Measurements from ENCODE around the gene SGMS1.

- TF ChIP-seq, protein P1, sequence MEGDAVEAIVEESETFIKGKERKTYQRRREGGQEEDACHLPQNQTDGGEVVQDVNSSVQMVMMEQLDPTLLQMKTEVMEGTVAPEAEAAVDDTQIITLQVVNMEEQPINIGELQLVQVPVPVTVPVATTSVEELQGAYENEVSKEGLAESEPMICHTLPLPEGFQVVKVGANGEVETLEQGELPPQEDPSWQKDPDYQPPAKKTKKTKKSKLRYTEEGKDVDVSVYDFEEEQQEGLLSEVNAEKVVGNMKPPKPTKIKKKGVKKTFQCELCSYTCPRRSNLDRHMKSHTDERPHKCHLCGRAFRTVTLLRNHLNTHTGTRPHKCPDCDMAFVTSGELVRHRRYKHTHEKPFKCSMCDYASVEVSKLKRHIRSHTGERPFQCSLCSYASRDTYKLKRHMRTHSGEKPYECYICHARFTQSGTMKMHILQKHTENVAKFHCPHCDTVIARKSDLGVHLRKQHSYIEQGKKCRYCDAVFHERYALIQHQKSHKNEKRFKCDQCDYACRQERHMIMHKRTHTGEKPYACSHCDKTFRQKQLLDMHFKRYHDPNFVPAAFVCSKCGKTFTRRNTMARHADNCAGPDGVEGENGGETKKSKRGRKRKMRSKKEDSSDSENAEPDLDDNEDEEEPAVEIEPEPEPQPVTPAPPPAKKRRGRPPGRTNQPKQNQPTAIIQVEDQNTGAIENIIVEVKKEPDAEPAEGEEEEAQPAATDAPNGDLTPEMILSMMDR (IDR thresholded peaks at IDR 0.05), result no peak
- no peak for TF ChIP-seq POLR2A (IDR thresholded peaks at IDR 0.05)
Observed at GRCh38 chr10:50294582-50294981, 329.2 kb downstream of the SGMS1 start.
